GM06990 (cell line): ENCODE data around the gene CYP3A5.
"Not testable (repeated sequence)": the region's sequence is repeated elsewhere in the genome, so short reads cannot be mapped to it uniquely, and the experiment has no call there.

Experiments
- DNase-seq: peaks from one replicate; pipeline ENCODE4 v3.0.0-alpha.2; 2011; ENCODE audit not compliant: insufficient read length; ENCODE audit errors: extremely low read depth
- H3K27me3 ChIP-seq: replicated peaks from 2 replicates; pipeline ENCODE4 v1.6.0; 2011; ENCODE audit warnings: low read length; ENCODE audit not compliant: control insufficient read depth, insufficient read depth
- H3K36me3 ChIP-seq: 2 replicates; pipeline ENCODE4 v1.5.1; 2011; ENCODE audit warnings: low read length; ENCODE audit not compliant: control insufficient read depth, insufficient read depth
- H3K4me3 ChIP-seq: replicated peaks from 2 replicates; pipeline ENCODE4 v1.5.1; 2011; ENCODE audit warnings: low read depth, mild to moderate bottlenecking, control low read depth, low read length
- CTCF ChIP-seq: IDR thresholded peaks from 2 replicates; pipeline ENCODE4 v1.5.1; 2011; ENCODE audit warnings: low read length, control low read depth, mild to moderate bottlenecking, inconsistent platforms; ENCODE audit not compliant: insufficient read depth, poor library complexity, severe bottlenecking

Gene CYP3A5

GRCh38 chr7:99653754-99654153 is 26.0 kb downstream of the CYP3A5 start:
- H3K36me3 ChIP-seq, result no peaks in the 10 kb centered on the region
- no peak for TF ChIP-seq CTCF
- DNase-seq, result no peak
- H3K27me3 ChIP-seq, result no peaks in the 10 kb centered on the region
- no peak overlapping the region for H3K4me3 ChIP-seq

- DNase-seq, H3K27me3 ChIP-seq, H3K36me3 ChIP-seq, H3K4me3 ChIP-seq: not testable (repeated sequence)
Measured at GRCh38 chr7:99653269-99653668, 26.5 kb downstream of the CYP3A5 start.

- TF ChIP-seq CTCF, result no peak
- H3K27me3 ChIP-seq, result no peaks in the 10 kb centered on the region
- H3K4me3 ChIP-seq, result no peak overlapping the region
- no peaks in the 10 kb centered on the region for H3K36me3 ChIP-seq
- no peak for DNase-seq
Measured at GRCh38 chr7:99652671-99653070, 27.1 kb downstream of the CYP3A5 start.

- Histone ChIP-seq H3K4me3 (no peak overlapping the region), H3K36me3 (no peaks in the 10 kb centered on the region), H3K27me3 (no peaks in the 10 kb centered on the region)
- no peak for DNase-seq
- TF ChIP-seq CTCF, result no peak
Measured at GRCh38 chr7:99651290-99651689, 28.5 kb downstream of the CYP3A5 start.

- TF ChIP-seq CTCF, result no peak
- Histone ChIP-seq H3K36me3 (no peaks in the 10 kb centered on the region; the same call in 1 of the 2 replicates), H3K4me3 (no peak overlapping the region), H3K27me3 (no peaks in the 10 kb centered on the region)
- DNase-seq, result no peak
Measured at GRCh38 chr7:99648843-99649242, 31.0 kb downstream of the CYP3A5 start.

- TF ChIP-seq CTCF, result no peak
- Histone ChIP-seq H3K36me3 (no peaks in the 10 kb centered on the region; the same call in 1 of the 2 replicates), H3K4me3 (no peak overlapping the region), H3K27me3 (no peaks in the 10 kb centered on the region)
- DNase-seq, result no peak
Measured at GRCh38 chr7:99645590-99645989, 34.2 kb downstream of the CYP3A5 start.
